PFSK-1 (cell line): ENCODE measurements around the gene STK16.

Experiments
- FOXP2 ChIP-seq: optimal IDR thresholded peaks from 2 replicates; pipeline ENCODE3; 2011; ENCODE audit warnings: borderline replicate concordance, control low read depth, inconsistent platforms; ENCODE audit not compliant: insufficient read depth; ENCODE audit errors: extremely low read length, extremely low read depth
- POLR2AphosphoS5 ChIP-seq: IDR thresholded peaks from 2 replicates; pipeline ENCODE4 v1.6.1; 2012; ENCODE audit warnings: low read depth, mild to moderate bottlenecking, control low read depth, low read length, moderate library complexity
- REST ChIP-seq, 2 experiments: IDR thresholded peaks; 2 replicates each; pipeline versions ENCODE4 v1.6.1 to v1.8.0; 2011 to 2012; ENCODE audit warnings: low read depth in 2 of 2, low read length in 2 of 2, control low read depth in 1 of 2, inconsistent platforms in 1 of 2, mild to moderate bottlenecking in 1 of 2, moderate library complexity in 1 of 2; ENCODE audit not compliant: insufficient read depth in 1 of 2
- SIN3A ChIP-seq: IDR thresholded peaks from 2 replicates; pipeline ENCODE4 v1.6.1; 2012; ENCODE audit warnings: mild to moderate bottlenecking, low read length, moderate library complexity, borderline replicate concordance; ENCODE audit not compliant: insufficient read depth
- TAF1 ChIP-seq: IDR thresholded peaks from 2 replicates; pipeline ENCODE4 v1.6.1; 2012; ENCODE audit warnings: low read length, control low read depth, borderline replicate concordance; ENCODE audit not compliant: insufficient read depth

The STK16 gene

DNA sequence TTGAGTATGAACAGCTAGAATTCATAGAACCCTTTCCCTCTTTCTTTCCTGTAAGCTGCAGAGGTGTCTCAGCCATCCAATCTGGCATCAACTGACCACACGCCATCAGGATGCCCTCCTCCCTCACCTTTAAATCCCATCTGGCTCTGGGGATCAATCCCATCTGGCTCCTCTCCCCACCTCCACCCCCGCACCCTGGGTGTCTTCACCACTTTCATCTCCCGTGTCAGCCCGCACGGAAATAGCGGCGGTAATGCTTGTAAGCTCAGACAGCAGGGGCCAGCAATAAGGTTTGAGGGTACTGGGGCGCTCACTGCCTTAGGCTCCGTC, 7.3 kb downstream of the STK16 start:
- no peak for TF ChIP-seq REST (IDR thresholded peaks at IDR 0.05; ENCODE audit: insufficient read depth in 1 of 2, low read depth in 2 of 2, low read length in 2 of 2)
- TF ChIP-seq TAF1: no peak
- no peak for TF ChIP-seq SIN3A
- TF ChIP-seq FOXP2: no peak
- TF ChIP-seq POLR2AphosphoS5: no peak

GRCh38 chr2:219252900-219253752, 7.8 kb downstream of the STK16 start, which contains the start of gene TUBA4B:
TSS of gene TUBA4B (plus strand) at chr2:219253243. CDS start at chr2:219253408, 165 bp downstream.
- TF ChIP-seq POLR2AphosphoS5 (no peak), REST (IDR thresholded peaks at IDR 0.05; ENCODE audit: insufficient read depth in 1 of 2, low read depth in 2 of 2, low read length in 2 of 2) (no peak), FOXP2 (no peak), SIN3A (no peak), TAF1 (no peak)

DNA sequence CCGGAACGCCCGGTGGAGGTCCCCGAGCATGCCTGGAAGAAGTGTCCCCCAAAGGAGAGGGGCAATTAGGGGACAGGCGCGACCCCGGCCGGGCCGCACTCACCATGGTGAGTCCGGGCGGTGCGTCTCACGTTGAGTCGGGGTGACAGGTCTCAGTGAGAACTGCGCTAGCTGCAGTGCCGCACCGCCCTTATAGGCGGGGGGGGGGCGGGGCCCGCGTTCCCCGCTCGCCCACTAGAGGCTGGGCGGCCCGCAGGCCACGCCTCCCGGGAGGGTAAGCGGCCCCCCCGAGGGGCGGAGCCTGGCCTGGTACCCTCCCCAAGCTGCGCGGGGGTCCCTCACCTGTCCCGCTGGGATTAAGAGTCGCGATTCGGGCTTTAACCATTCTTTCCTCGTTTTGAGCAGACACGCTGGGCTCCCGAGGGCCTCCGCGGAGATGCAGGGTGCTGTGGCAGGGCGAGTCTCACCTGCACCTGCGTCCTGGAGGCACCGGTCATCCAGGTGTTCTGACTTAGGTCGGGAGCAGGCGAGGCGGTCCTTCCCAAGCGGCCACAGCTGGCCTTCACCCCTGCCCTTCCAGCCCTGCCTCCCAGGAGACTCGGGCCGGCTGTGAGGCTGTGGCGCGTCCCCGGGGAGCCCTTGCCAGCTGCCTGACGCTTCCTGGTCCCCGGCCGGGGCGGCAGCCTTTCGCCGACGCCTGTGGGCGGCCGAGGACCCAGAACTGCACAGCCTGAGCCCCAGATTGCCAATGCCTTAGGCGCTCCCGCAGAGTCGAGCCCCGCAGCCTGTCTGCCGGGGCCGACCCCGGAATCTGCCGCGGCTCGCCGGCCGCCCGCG, 8.7 kb downstream of the STK16 start, which contains the start of gene TUBA4A:
TUBA4A (minus strand) TSS at position 166 of the 837 bp plus-strand sequence; CDS start at position 106, 60 bp downstream.
- TF ChIP-seq POLR2AphosphoS5 (no peak), REST (IDR thresholded peaks at IDR 0.05; ENCODE audit: insufficient read depth in 1 of 2, low read depth in 2 of 2, low read length in 2 of 2) (no peak), FOXP2 (no peak), SIN3A (no peak), TAF1 (no peak)

GRCh38 chr2:219254590-219255201, 9.4 kb downstream of the STK16 start:
- TF ChIP-seq FOXP2 (no peak), REST (IDR thresholded peaks at IDR 0.05; ENCODE audit: insufficient read depth in 1 of 2, low read depth in 2 of 2, low read length in 2 of 2) (no peak), SIN3A (no peak), TAF1 (no peak), POLR2AphosphoS5 (no peak)
